ENCODE data around the gene MISP3.
"Not testable (repeated sequence)": the region's sequence is repeated elsewhere in the genome, so short reads cannot be mapped to it uniquely, and the experiment has no call there.

MISP3 gene

GRCh38 chr19:14042659-14043608 is 29.7 kb upstream of the MISP3 start:
- H3K36me3 Mint-ChIP-seq (ENCODE audit: low read depth), result not testable (repeated sequence)

GRCh38 chr19:14047866-14048265 is 24.7 kb upstream of the MISP3 start:
- not testable (repeated sequence) for H3K4me3 Mint-ChIP-seq; H3K27ac Mint-ChIP-seq; H3K27me3 Mint-ChIP-seq (ENCODE audit: low read depth); H3K4me1 Mint-ChIP-seq; H3K9me3 Mint-ChIP-seq
- H3K36me3 Mint-ChIP-seq (ENCODE audit: low read depth), result peaks cover 13% of the 10 kb centered on the region

More at GRCh38 chr19:14042659-14043608, 29.7 kb upstream of the MISP3 start:
- not testable (repeated sequence) for H3K4me3 Mint-ChIP-seq; H3K4me1 Mint-ChIP-seq; H3K9me3 Mint-ChIP-seq; H3K27me3 Mint-ChIP-seq (ENCODE audit: low read depth)
- H3K27ac Mint-ChIP-seq, result peak overlapping the region in 1 of 3 experiments; percentile 60
- TF ChIP-seq CTCF (IDR thresholded peaks at IDR 0.05; ENCODE audit: unreplicated experiment in 3 of 3), result peak; percentile 47 to 58 (median 57)

GRCh38 chr19:14048443-14049153 is 24.0 kb upstream of the MISP3 start:
- peaks cover 9% of the 10 kb centered on the region for H3K36me3 Mint-ChIP-seq (ENCODE audit: low read depth)
- H3K9me3 Mint-ChIP-seq, result peaks cover 3% of the 10 kb centered on the region
- peaks cover 3% of the 10 kb centered on the region for H3K27me3 Mint-ChIP-seq (ENCODE audit: low read depth)
- no peak overlapping the region for H3K27ac Mint-ChIP-seq
- no peak overlapping the region for H3K4me3 Mint-ChIP-seq
- no peaks in the 10 kb centered on the region for H3K4me1 Mint-ChIP-seq
- TF ChIP-seq CTCF (IDR thresholded peaks at IDR 0.05; ENCODE audit: unreplicated experiment in 3 of 3), result peak; percentile 54 to 65 (median 64)

- no peak for TF ChIP-seq CTCF (IDR thresholded peaks at IDR 0.05; ENCODE audit: unreplicated experiment in 3 of 3)
- Mint-ChIP-seq H3K36me3 (ENCODE audit: low read depth) (peaks cover 18% of the 10 kb centered on the region), H3K4me1 (no peaks in the 10 kb centered on the region), H3K4me3 (no peak overlapping the region), H3K27ac (no peak overlapping the region), H3K27me3 (ENCODE audit: low read depth) (peaks cover 8% of the 10 kb centered on the region), H3K9me3 (peaks cover 3% of the 10 kb centered on the region)
Measured at GRCh38 chr19:14050512-14050911, 22.1 kb upstream of the MISP3 start.

- H3K27ac Mint-ChIP-seq; H3K27me3 Mint-ChIP-seq (ENCODE audit: low read depth); H3K4me3 Mint-ChIP-seq; H3K4me1 Mint-ChIP-seq; H3K9me3 Mint-ChIP-seq: not testable (repeated sequence)
- peaks cover 19% of the 10 kb centered on the region for H3K36me3 Mint-ChIP-seq (ENCODE audit: low read depth)
Measured at GRCh38 chr19:14050961-14051360, 21.6 kb upstream of the MISP3 start.

GRCh38 chr19:14051980-14052379 is 20.6 kb upstream of the MISP3 start:
- H3K4me1 Mint-ChIP-seq, result no peaks in the 10 kb centered on the region
- peaks cover 3% of the 10 kb centered on the region for H3K9me3 Mint-ChIP-seq
- no peak overlapping the region for H3K4me3 Mint-ChIP-seq
- H3K27ac Mint-ChIP-seq, result no peak overlapping the region
- peaks cover 16% of the 10 kb centered on the region for H3K27me3 Mint-ChIP-seq (ENCODE audit: low read depth)
- peaks cover 19% of the 10 kb centered on the region for H3K36me3 Mint-ChIP-seq (ENCODE audit: low read depth)
- TF ChIP-seq CTCF (IDR thresholded peaks at IDR 0.05; ENCODE audit: unreplicated experiment in 3 of 3), result no peak

Data from nephron (organoid).